ENCODE measurements around the gene C2CD2L. TPM values are rescaled to one million over a fixed set of nuclear protein-coding genes. Genes with fewer than 3 reads are reported as not detected.

The C2CD2L gene
- total RNA-seq, 3 donors from 2014 or later = 25.8 to 47.1 (median 36.1) TPM

DNA sequence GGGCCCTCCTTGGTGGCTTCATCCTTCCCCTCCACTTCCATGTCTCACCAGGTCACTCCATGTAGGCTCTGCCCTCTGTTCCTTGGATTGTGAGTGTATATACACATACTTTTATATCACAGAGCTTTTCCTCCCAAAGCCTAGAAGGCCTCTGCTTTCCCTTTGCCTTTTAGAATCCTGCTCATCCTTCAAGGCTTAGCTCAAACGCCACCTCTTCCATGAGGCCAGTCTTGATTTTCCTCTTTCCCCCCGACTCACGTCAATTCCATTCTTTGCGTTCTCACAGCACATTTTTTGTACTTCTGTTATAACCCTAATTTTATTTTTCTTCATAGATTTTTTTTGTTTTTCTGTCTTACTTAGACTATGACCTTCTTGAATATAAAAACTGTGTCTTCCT is 45.5 kb downstream of the C2CD2L start:
- Histone ChIP-seq H3K36me3 (ENCODE audit: low read depth) (no peaks in the 10 kb centered on the region), H3K4me1 (ENCODE audit: low read depth) (peaks cover 9% of the 10 kb centered on the region), H3K4me3 (no peak overlapping the region), H3K9me3 (no peaks in the 10 kb centered on the region)
- TF ChIP-seq, protein P1, sequence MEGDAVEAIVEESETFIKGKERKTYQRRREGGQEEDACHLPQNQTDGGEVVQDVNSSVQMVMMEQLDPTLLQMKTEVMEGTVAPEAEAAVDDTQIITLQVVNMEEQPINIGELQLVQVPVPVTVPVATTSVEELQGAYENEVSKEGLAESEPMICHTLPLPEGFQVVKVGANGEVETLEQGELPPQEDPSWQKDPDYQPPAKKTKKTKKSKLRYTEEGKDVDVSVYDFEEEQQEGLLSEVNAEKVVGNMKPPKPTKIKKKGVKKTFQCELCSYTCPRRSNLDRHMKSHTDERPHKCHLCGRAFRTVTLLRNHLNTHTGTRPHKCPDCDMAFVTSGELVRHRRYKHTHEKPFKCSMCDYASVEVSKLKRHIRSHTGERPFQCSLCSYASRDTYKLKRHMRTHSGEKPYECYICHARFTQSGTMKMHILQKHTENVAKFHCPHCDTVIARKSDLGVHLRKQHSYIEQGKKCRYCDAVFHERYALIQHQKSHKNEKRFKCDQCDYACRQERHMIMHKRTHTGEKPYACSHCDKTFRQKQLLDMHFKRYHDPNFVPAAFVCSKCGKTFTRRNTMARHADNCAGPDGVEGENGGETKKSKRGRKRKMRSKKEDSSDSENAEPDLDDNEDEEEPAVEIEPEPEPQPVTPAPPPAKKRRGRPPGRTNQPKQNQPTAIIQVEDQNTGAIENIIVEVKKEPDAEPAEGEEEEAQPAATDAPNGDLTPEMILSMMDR (IDR thresholded peaks at IDR 0.05) = no peak
- ATAC-seq (no peak), DNase-seq (no peak)
- intact Hi-C loops (cut with DNase I, micrococcal nuclease) = no loop called here

DNA sequence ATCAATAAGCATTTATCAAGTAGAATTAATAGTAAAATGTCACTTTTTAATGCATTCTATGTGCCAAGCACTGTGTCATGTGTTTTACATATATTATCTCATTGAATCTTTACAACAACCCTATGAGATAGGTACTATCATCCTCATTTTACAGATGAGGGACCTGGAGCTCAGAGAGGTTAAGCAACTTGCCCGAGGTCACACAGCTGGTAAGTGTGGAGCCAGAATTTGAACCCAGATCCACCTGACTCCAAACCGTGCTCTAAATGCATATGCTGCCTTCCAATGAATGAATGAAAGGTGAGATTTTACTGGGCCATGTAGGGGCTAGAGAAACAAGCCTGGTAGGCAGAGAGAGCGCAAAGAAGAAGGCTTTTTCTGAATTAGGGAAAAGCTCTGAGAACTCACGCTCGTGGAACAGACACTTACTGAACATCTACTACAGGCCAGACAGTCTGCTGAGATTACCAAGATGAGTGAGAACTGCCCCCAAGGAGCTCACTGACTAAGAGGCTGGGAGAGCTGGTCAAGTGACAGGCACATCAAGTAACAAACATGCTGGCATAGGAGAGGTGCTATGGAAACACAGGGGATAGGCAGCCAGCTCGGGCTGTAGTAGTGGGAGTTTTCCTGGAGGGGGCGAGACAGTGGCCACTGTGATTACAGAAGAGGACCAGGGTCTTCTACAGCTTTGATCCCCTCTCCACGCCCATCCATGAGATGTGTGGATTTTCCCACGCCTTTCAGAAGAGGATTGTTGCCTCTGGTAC is 46.1 kb downstream of the C2CD2L start:
- no peaks in the 10 kb centered on the region for H3K9me3 ChIP-seq
- intact Hi-C loops (cut with DNase I, micrococcal nuclease) = no loop called here
- no peak for ATAC-seq

DNA sequence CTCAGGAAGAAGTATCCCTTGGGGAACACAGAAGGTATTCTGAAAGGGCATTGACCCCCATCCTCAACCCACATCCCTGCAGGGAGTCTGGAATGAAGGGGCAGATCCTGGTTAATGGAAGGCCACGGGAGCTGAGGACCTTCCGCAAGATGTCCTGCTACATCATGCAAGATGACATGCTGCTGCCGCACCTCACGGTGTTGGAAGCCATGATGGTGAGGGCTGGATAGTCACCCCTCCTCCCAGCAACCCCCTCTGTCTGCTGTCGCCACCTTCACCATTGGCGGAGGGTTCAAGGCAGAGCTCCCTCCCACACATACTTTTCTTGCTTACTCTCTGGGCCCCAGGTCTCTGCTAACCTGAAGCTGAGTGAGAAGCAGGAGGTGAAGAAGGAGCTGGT is 47.0 kb downstream of the C2CD2L start:
- H3K4me3 ChIP-seq = no peak overlapping the region
- peaks cover 6% of the 10 kb centered on the region for H3K4me1 ChIP-seq (ENCODE audit: low read depth)
- no peaks in the 10 kb centered on the region for H3K36me3 ChIP-seq (ENCODE audit: low read depth)
- TF ChIP-seq, protein P1 (IDR thresholded peaks at IDR 0.05) = no peak
- intact Hi-C loops (cut with DNase I, micrococcal nuclease) = no loop called here
- DNase-seq (no peak), ATAC-seq (no peak)
- H3K9me3 ChIP-seq = no peaks in the 10 kb centered on the region

More for the DNA sequence above, 46.1 kb downstream of the C2CD2L start:
- H3K36me3 ChIP-seq (ENCODE audit: low read depth) = no peaks in the 10 kb centered on the region
- no peak overlapping the region for H3K4me3 ChIP-seq
- DNase-seq = peak in 1 of 3 donors; percentile 1
- H3K4me1 ChIP-seq (ENCODE audit: low read depth) = peaks cover 9% of the 10 kb centered on the region
- TF ChIP-seq, protein P1 (IDR thresholded peaks at IDR 0.05) = no peak

DNA sequence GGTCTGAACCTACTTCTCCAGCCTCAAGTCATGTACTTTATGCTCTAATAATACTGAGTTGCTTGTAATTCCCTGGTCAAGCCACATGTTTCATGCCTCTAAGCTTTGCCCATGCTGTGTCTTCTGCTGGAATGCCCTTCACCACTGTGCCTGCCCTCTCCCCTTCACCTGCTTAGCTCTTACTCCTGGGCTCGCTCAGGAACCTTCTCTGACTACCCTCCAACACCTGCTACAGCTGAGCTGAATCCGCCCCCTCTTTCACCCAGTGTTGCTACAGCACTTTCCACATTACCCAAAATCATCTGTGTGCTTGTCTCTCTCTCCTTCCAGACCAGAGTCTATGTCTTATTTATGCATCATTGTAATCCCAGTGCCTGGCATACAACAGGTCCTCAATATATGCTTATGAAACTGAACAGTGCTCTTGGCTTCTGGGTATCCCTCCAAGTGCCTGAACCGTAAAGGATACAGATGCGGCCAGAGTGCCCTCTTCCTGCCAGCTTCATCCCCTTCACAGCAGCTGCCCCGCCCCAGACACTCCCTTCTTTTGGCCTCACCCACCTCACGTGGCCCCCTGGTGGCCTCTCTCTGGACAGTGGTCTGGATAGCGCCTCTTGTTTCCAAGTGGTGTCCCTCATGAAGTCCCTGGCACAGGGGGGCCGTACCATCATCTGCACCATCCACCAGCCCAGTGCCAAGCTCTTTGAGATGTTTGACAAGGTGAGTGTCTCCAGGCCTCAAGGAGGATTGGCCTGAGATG is 48.8 kb downstream of the C2CD2L start:
- intact Hi-C loops (cut with DNase I, micrococcal nuclease) = no loop called here
- DNase-seq (peak in 2 of 3 donors; percentile 33 to 52), ATAC-seq (peak; percentile 44)
- H3K9me3 ChIP-seq = no peaks in the 10 kb centered on the region
- TF ChIP-seq, protein P1 (IDR thresholded peaks at IDR 0.05) = no peak
- H3K36me3 ChIP-seq (ENCODE audit: low read depth) = no peaks in the 10 kb centered on the region
- H3K4me3 ChIP-seq = no peak overlapping the region
- H3K4me1 ChIP-seq (ENCODE audit: low read depth) = no peaks in the 10 kb centered on the region

DNA sequence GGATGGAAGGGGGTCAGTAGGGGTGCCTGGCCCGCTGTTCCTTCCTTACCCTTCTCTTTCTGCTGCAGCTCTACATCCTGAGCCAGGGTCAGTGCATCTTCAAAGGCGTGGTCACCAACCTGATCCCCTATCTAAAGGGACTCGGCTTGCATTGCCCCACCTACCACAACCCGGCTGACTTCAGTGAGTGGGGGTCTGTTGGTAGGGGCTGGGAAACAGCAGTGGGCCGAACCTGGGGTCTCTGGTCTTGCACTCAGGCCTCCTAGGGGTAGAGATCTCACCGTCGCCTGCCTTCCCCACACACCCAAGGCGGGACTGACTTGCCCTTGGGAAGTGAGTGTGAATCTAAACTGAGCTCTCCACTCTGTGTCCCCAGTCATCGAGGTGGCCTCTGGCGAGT is 49.4 kb downstream of the C2CD2L start:
- Histone ChIP-seq H3K9me3 (no peaks in the 10 kb centered on the region), H3K36me3 (ENCODE audit: low read depth) (no peaks in the 10 kb centered on the region), H3K4me3 (no peak overlapping the region), H3K4me1 (ENCODE audit: low read depth) (no peaks in the 10 kb centered on the region)
- TF ChIP-seq, protein P1 (IDR thresholded peaks at IDR 0.05) = no peak
- intact Hi-C loops (cut with DNase I, micrococcal nuclease) = no loop called here
- no peak for ATAC-seq
- peak in 1 of 3 donors; percentile 3 for DNase-seq

All from mucosa of descending colon (tissue), 3 donors.